ENCODE results near the gene OR2T27.
"Not testable (repeated sequence)": the region's sequence is repeated elsewhere in the genome, so short reads cannot be mapped to it uniquely, and the experiment has no call there.

- TF ChIP-seq, protein P1, sequence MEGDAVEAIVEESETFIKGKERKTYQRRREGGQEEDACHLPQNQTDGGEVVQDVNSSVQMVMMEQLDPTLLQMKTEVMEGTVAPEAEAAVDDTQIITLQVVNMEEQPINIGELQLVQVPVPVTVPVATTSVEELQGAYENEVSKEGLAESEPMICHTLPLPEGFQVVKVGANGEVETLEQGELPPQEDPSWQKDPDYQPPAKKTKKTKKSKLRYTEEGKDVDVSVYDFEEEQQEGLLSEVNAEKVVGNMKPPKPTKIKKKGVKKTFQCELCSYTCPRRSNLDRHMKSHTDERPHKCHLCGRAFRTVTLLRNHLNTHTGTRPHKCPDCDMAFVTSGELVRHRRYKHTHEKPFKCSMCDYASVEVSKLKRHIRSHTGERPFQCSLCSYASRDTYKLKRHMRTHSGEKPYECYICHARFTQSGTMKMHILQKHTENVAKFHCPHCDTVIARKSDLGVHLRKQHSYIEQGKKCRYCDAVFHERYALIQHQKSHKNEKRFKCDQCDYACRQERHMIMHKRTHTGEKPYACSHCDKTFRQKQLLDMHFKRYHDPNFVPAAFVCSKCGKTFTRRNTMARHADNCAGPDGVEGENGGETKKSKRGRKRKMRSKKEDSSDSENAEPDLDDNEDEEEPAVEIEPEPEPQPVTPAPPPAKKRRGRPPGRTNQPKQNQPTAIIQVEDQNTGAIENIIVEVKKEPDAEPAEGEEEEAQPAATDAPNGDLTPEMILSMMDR (IDR thresholded peaks at IDR 0.05), result not testable (repeated sequence)
- not testable (repeated sequence) for TF ChIP-seq POLR2A (IDR thresholded peaks at IDR 0.05)
These were observed 13.7 kb downstream of the OR2T27 start for GRCh38 chr1:248641583-248641982.
